Measurements from ENCODE around the gene DCST2. TPM values are rescaled to one million over a fixed set of nuclear protein-coding genes. Genes with fewer than 3 reads are reported as not detected.

DCST2 gene
- total and polyA plus RNA-seq, 3 experiments from 2014 or later: 0.09 to 0.16 TPM; not detected in 1

GRCh38 chr1:154975409-154976059, 58.0 kb downstream of the DCST2 start:
- no peaks in the 10 kb centered on the region for H3K36me3 ChIP-seq (ENCODE audit: insufficient read depth, low read length)

DNA sequence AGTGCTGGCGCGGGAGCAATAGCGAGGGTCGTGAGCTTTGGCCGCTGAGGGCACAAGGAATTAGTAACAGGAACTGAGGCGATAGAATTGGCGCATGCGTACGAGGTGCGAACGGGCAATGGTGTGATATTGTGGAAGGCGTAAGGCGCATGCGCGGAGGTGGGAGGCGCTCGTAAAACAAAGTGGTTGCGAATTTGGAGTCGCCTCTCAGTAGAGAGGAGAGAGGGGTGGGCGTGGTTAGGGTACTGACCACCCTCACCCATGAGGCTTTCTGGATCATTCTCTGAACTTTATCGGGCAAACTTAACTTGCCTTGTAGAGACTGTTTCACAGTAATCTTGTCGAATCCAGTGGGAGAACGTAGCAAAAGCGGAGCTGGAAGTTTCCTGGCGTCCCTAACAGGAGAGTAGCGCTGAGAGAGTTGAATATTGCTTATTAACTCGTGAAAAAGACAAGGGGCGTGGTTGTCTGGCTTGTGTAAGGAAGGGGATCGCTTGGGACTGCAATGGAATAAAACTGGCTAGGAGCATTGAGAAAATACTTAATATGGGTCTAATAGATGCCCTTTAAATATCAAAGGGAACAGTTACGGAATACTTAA, 58.7 kb downstream of the DCST2 start:
- Mint-ChIP-seq H3K27me3 (no peaks in the 10 kb centered on the region), H3K9me3 (no peaks in the 10 kb centered on the region), H3K4me3 (no peak overlapping the region), H3K36me3 (peaks cover 0 to 23% (median 6%) of the 10 kb centered on the region in 3 donors), H3K27ac (no peak overlapping the region), H3K4me1 (peaks cover 23 to 29% (median 24%) of the 10 kb centered on the region in 3 donors)
- Histone ChIP-seq H3K9me3 (ENCODE audit: low read length) (no peaks in the 10 kb centered on the region), H3K27ac (ENCODE audit: low read depth, low read length) (peak overlapping the region; percentile 95), H3K4me1 (ENCODE audit: insufficient read depth, low read length) (peaks cover 40% of the 10 kb centered on the region), H3K36me3 (ENCODE audit: insufficient read depth, low read length) (no peaks in the 10 kb centered on the region), H3K27me3 (ENCODE audit: insufficient read depth, low read length, poor library complexity, severe bottlenecking) (no peaks in the 10 kb centered on the region), H3K4me3 (ENCODE audit: low read length) (peak overlapping the region; percentile 95)
- POLR2A ChIA-PET: interaction anchor here (0.9 to 4.2 kb wide), 7 partner anchors 8 to 43 kb away, joined by 3 to 30 read pairs (median 9); partner anchors contain the start of genes FLAD1, PBXIP1 and PYGO2
- peak; percentile 90 to 97 (median 96) for DNase-seq
- CTCF ChIA-PET: interaction anchor here (0.7 to 8.7 kb wide), 10 partner anchors 9 to 116 kb away, joined by 3 to 54 read pairs (median 6); partner anchors contain the start of genes FLAD1, PBXIP1 and PYGO2

More at GRCh38 chr1:154975409-154976059, 58.0 kb downstream of the DCST2 start:
- Histone ChIP-seq H3K27me3 (ENCODE audit: insufficient read depth, low read length, poor library complexity, severe bottlenecking) (no peaks in the 10 kb centered on the region), H3K27ac (ENCODE audit: low read depth, low read length) (peak overlapping the region; percentile 95), H3K4me3 (ENCODE audit: low read length) (peak overlapping the region; percentile 95), H3K9me3 (ENCODE audit: low read length) (no peaks in the 10 kb centered on the region), H3K4me1 (ENCODE audit: insufficient read depth, low read length) (peaks cover 36% of the 10 kb centered on the region)
- Mint-ChIP-seq H3K27ac (no peak overlapping the region), H3K4me3 (no peak overlapping the region), H3K36me3 (peaks cover 0 to 23% (median 6%) of the 10 kb centered on the region in 3 donors), H3K4me1 (peaks cover 23 to 29% (median 24%) of the 10 kb centered on the region in 3 donors), H3K9me3 (no peaks in the 10 kb centered on the region), H3K27me3 (no peaks in the 10 kb centered on the region)
- POLR2A ChIA-PET: interaction anchor here (0.6 to 4.2 kb wide), 7 partner anchors 8 to 97 kb away, joined by 3 to 30 read pairs (median 9); partner anchors contain the start of genes FLAD1, PBXIP1, PMVK and PYGO2
- peak; percentile 32 to 70 (median 47) for DNase-seq
- CTCF ChIA-PET: interaction anchor here (1.1 to 8.7 kb wide), 5 partner anchors 9 to 42 kb away, joined by 3 to 54 read pairs (median 8); partner anchors contain the start of genes FLAD1 and PYGO2

DNA sequence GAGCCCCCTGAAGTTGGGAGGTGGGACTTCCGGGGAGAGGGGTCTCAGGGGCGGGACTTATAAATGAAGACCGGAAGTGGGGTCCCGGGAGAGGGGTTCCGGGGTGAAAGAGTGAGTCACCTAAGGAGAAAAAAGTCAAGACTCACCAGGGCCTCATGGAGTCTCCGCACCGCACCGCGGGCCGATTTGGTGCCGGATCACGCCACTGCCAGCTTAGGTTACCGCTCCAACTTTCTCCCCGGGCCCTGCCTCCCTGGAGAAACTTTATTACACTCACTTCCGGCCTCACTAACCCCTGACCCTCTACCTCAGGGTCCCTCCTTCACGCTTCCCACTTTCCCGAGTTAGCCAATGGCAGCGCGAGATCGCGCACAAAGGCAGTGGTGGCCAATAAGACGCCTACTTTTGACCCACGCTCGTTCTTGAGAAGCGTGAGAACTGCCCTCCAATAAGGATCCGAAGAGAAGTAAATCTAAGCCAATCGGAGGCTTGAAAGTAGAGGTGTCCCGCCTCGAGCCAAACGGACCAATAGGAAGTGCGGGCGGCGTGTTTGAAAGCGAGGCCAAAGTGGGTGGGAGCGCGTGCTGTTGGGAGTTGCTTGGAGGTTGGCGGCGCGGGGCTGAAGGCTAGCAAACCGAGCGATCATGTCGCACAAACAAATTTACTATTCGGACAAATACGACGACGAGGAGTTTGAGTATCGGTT, 59.3 kb downstream of the DCST2 start, which contains the start of gene CKS1B:
CKS1B (plus strand) TSS at position 580 of the 706 bp plus-strand sequence; CDS start at position 645, 65 bp downstream.
- no peak within 1 kb of the TSS for H3K27ac Mint-ChIP-seq
- CTCF ChIA-PET: interaction anchor here (0.7 to 8.7 kb wide), 15 partner anchors 9 to 230 kb away, joined by 3 to 54 read pairs (median 4); partner anchors contain the start of genes FLAD1, PBXIP1 and PYGO2
- POLR2A ChIA-PET: interaction anchor here (0.6 to 4.2 kb wide), 12 partner anchors 9 to 365 kb away, joined by 3 to 30 read pairs (median 6); partner anchors contain the start of genes FLAD1, PBXIP1, PMVK and PYGO2
- Histone ChIP-seq H3K9me3 (ENCODE audit: low read length) (no peaks in the 10 kb centered on the region), H3K4me3 (ENCODE audit: low read length) (peak within 1 kb of the TSS; percentile 95), H3K27ac (ENCODE audit: low read depth, low read length) (peak within 1 kb of the TSS; percentile 95), H3K36me3 (ENCODE audit: insufficient read depth, low read length) (no peaks in the 10 kb centered on the region), H3K4me1 (ENCODE audit: insufficient read depth, low read length) (peaks cover 40% of the 10 kb centered on the region), H3K27me3 (ENCODE audit: insufficient read depth, low read length, poor library complexity, severe bottlenecking) (no peaks in the 10 kb centered on the region)
- no peaks in the 10 kb centered on the region for H3K27me3 Mint-ChIP-seq
- H3K4me3 Mint-ChIP-seq: no peak within 1 kb of the TSS
- H3K36me3 Mint-ChIP-seq: peaks cover 0 to 28% (median 4%) of the 10 kb centered on the region in 3 donors
- no peaks in the 10 kb centered on the region for H3K9me3 Mint-ChIP-seq
- DNase-seq: peak; percentile 93 to 99 (median 98)
- H3K4me1 Mint-ChIP-seq: peaks cover 24 to 34% (median 28%) of the 10 kb centered on the region in 3 donors

- Histone ChIP-seq H3K27ac (ENCODE audit: low read depth, low read length) (peak overlapping the region; percentile 95), H3K36me3 (ENCODE audit: insufficient read depth, low read length) (no peaks in the 10 kb centered on the region), H3K9me3 (ENCODE audit: low read length) (no peaks in the 10 kb centered on the region), H3K4me1 (ENCODE audit: insufficient read depth, low read length) (peaks cover 40% of the 10 kb centered on the region), H3K27me3 (ENCODE audit: insufficient read depth, low read length, poor library complexity, severe bottlenecking) (no peaks in the 10 kb centered on the region), H3K4me3 (ENCODE audit: low read length) (peak overlapping the region; percentile 84)
- ChIA-PET POLR2A (interaction anchor here (0.6 to 4.2 kb wide), 9 partner anchors 10 to 364 kb away, joined by 3 to 30 read pairs (median 8); partner anchors contain the start of genes FLAD1, PBXIP1, PMVK and PYGO2), CTCF (interaction anchor here (0.7 to 8.7 kb wide), 12 partner anchors 9 to 229 kb away, joined by 3 to 54 read pairs (median 4); partner anchors contain the start of genes FLAD1, LENEP, PBXIP1 and PYGO2)
- Mint-ChIP-seq H3K27me3 (no peaks in the 10 kb centered on the region), H3K4me3 (no peak overlapping the region), H3K36me3 (peaks cover 0 to 31% (median 4%) of the 10 kb centered on the region in 3 donors), H3K27ac (no peak overlapping the region), H3K4me1 (peaks cover 24 to 34% (median 32%) of the 10 kb centered on the region in 3 donors), H3K9me3 (no peaks in the 10 kb centered on the region)
- DNase-seq: peak; percentile 80 to 93 (median 89)
Measured at GRCh38 chr1:154973344-154974101, 60.1 kb downstream of the DCST2 start.

DNA sequence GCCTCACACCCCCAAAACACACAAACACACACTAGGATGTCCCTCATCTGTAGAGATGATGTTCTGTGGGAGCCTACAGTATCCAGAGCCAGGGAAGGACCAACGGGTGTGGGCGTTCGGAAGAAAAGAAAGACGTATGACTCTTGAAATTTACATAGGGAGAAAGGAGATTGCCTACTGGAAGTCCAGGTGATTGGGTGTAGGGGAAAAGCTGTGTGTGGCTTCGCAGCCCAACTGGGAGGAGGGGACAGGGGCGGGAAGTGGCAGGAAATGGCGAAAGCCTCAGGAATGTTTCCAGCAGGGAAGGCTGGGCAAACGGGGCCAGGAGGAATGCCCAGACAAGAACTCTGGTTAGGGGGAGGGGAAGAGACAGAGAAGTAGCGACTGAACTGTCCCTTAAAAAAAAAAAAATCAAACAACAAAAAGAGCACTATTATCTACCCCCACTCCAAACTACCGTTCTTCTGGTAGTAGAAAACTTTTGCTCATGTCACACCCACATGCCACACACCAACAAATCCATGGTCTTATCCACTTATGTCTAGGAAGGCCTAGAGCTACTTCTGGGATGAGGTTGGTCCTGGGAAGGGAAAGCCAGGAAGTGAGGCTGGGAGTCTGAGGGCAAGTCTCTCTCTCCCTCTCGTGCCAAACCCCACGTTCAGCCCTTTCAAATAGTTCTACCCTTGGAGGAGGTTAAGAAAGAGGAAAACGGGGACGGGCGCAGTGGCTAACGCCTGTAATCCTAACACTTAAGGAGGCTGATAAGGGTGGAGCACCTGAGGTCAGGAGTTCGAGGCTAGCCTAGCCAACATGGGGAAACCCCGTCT, 60.9 kb downstream of the DCST2 start:
- peak in 2 of 5 donors; percentile 21 to 50 for DNase-seq
- Mint-ChIP-seq H3K9me3 (no peaks in the 10 kb centered on the region), H3K36me3 (peaks cover 0 to 35% (median 4%) of the 10 kb centered on the region in 3 donors), H3K27me3 (no peaks in the 10 kb centered on the region), H3K4me1 (peaks cover 24 to 38% (median 31%) of the 10 kb centered on the region in 3 donors), H3K27ac (peak overlapping the region in 3 of 8 donors; percentile 72 to 88 (median 74)), H3K4me3 (peak overlapping the region in 1 of 7 donors; percentile 64)
- Histone ChIP-seq H3K4me1 (ENCODE audit: insufficient read depth, low read length) (peaks cover 40% of the 10 kb centered on the region), H3K4me3 (ENCODE audit: low read length) (no peak overlapping the region), H3K36me3 (ENCODE audit: insufficient read depth, low read length) (peaks cover 8% of the 10 kb centered on the region), H3K27me3 (ENCODE audit: insufficient read depth, low read length, poor library complexity, severe bottlenecking) (no peaks in the 10 kb centered on the region), H3K27ac (ENCODE audit: low read depth, low read length) (peak overlapping the region; percentile 95), H3K9me3 (ENCODE audit: low read length) (no peaks in the 10 kb centered on the region)
- POLR2A ChIA-PET: interaction anchor here (0.6 to 4.2 kb wide), 4 partner anchors 10 to 1004 kb away, joined by 3 to 30 read pairs (median 6); partner anchors contain the start of genes FLAD1 and PYGO2
- CTCF ChIA-PET: interaction anchor here (1.0 to 3.6 kb wide), 7 partner anchors 10 to 27 kb away, joined by 3 to 15 read pairs (median 7); partner anchors contain the start of genes FLAD1, PBXIP1 and PYGO2

DNA sequence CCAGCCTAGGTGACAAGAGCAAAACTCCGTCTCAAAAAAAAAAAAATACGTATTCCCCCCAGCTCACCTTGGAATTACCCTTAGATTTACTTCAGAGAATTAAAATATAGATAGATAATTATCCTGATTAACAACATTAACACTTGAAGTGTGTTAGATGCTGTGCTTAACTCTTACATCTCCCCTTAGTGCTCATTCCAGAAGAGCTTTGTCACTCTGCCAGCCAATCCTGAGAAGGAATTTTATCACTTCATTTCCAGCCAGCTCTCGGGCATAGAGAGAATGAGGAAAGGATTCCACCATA, 61.4 kb downstream of the DCST2 start:
- peaks cover 13% of the 10 kb centered on the region for H3K36me3 ChIP-seq (ENCODE audit: insufficient read depth, low read length)
- H3K9me3 Mint-ChIP-seq: no peaks in the 10 kb centered on the region
- CTCF ChIA-PET: interaction anchor here (1.4 to 3.6 kb wide), 5 partner anchors 11 to 45 kb away, joined by 3 to 21 read pairs (median 13); partner anchors contain the start of genes FLAD1 and PBXIP1

More for the DNA sequence above, 61.4 kb downstream of the DCST2 start:
- Histone ChIP-seq H3K27ac (ENCODE audit: low read depth, low read length) (peak overlapping the region; percentile 95), H3K4me3 (ENCODE audit: low read length) (no peak overlapping the region), H3K9me3 (ENCODE audit: low read length) (no peaks in the 10 kb centered on the region), H3K27me3 (ENCODE audit: insufficient read depth, low read length, poor library complexity, severe bottlenecking) (no peaks in the 10 kb centered on the region), H3K4me1 (ENCODE audit: insufficient read depth, low read length) (peaks cover 40% of the 10 kb centered on the region)
- no peaks in the 10 kb centered on the region for H3K27me3 Mint-ChIP-seq
- H3K4me3 Mint-ChIP-seq: peak overlapping the region in 1 of 7 donors; percentile 64
- H3K4me1 Mint-ChIP-seq: peaks cover 24 to 38% (median 27%) of the 10 kb centered on the region in 3 donors
- peak in 1 of 5 donors; percentile 15 for DNase-seq
- H3K27ac Mint-ChIP-seq: peak overlapping the region in 3 of 8 donors; percentile 72 to 88 (median 74)
- POLR2A ChIA-PET: interaction anchor here (0.6 to 4.2 kb wide), 2 partner anchors 11 to 1005 kb away, joined by 3 to 30 read pairs; partner anchors contain the start of gene FLAD1
- H3K36me3 Mint-ChIP-seq: peaks cover 0 to 40% (median 4%) of the 10 kb centered on the region in 3 donors

Measured in CD8-positive, alpha-beta memory T cell (primary cell).